GM23248 (cell line): ENCODE measurements around the gene XCL2. TPM values are rescaled to one million over a fixed set of nuclear protein-coding genes. Genes with fewer than 3 reads are reported as not detected.

Experiments
- DNase-seq: peaks from one replicate; pipeline ENCODE4 v3.0.0-alpha.2; 2015
- H2AFZ ChIP-seq: fragments of 200-600 bp; sonication (generic); 2 replicates; pipeline ENCODE4 v1.6.1; 2016; ENCODE audit warnings: antibody characterized with exemption
- H3F3A ChIP-seq: fragments of 200-600 bp; sonication (generic); 2 replicates; pipeline ENCODE4 v1.6.1; 2016; ENCODE audit warnings: mild to moderate bottlenecking, antibody characterized with exemption, mixed run types; ENCODE audit not compliant: insufficient read depth
- H3K27ac ChIP-seq: fragments of 200-600 bp; sonication (generic); 2 replicates; pipeline ENCODE4 v1.5.1; 2016; ENCODE audit warnings: mild to moderate bottlenecking
- H3K27me3 ChIP-seq: fragments of 200-600 bp; sonication (generic); replicated peaks from 2 replicates; pipeline ENCODE4 v1.6.1; 2016; ENCODE audit warnings: mild to moderate bottlenecking; ENCODE audit not compliant: insufficient read depth
- H3K36me3 ChIP-seq: fragments of 200-600 bp; sonication (generic); 2 replicates; pipeline ENCODE4 v1.6.1; 2016; ENCODE audit warnings: low read depth, mild to moderate bottlenecking
- H3K4me1 ChIP-seq: fragments of 200-600 bp; sonication (generic); 2 replicates; pipeline ENCODE4 v1.6.1; 2016; ENCODE audit warnings: mild to moderate bottlenecking; ENCODE audit not compliant: insufficient read depth
- H3K4me2 ChIP-seq: fragments of 200-600 bp; sonication (generic); one replicate; pipeline ENCODE4 v1.6.1; 2016; ENCODE audit warnings: mild to moderate bottlenecking; ENCODE audit not compliant: unreplicated experiment
- H3K4me3 ChIP-seq: fragments of 200-600 bp; sonication (generic); 2 replicates; pipeline ENCODE4 v1.5.1; 2016; ENCODE audit warnings: mild to moderate bottlenecking
- H3K79me2 ChIP-seq: fragments of 200-600 bp; sonication (generic); 2 replicates; pipeline ENCODE4 v1.6.1; 2016; ENCODE audit warnings: mild to moderate bottlenecking; ENCODE audit not compliant: insufficient read depth
- H3K9ac ChIP-seq: fragments of 200-600 bp; sonication (generic); 2 replicates; pipeline ENCODE4 v1.6.1; 2016; ENCODE audit warnings: mild to moderate bottlenecking
- H3K9me2 ChIP-seq: fragments of 200-600 bp; sonication (generic); 2 replicates; pipeline ENCODE4 v1.6.1; 2016; ENCODE audit warnings: mixed run types, mild to moderate bottlenecking, moderate library complexity; ENCODE audit not compliant: insufficient read depth
- H3K9me3 ChIP-seq: fragments of 200-600 bp; sonication (generic); one replicate; pipeline ENCODE4 v1.6.1; 2017; ENCODE audit warnings: low read depth
- H4K20me1 ChIP-seq: fragments of 200-600 bp; sonication (generic); 2 replicates; pipeline ENCODE4 v1.6.0; 2016; ENCODE audit not compliant: insufficient read depth
- EZH2 ChIP-seq: fragments of 200-600 bp; sonication (generic); IDR thresholded peaks from 2 replicates; pipeline ENCODE4 v1.6.1; 2018; ENCODE audit warnings: antibody characterized with exemption, mild to moderate bottlenecking; ENCODE audit not compliant: insufficient read depth, poor library complexity, severe bottlenecking
- EZH2phosphoT487 ChIP-seq: fragments of 200-600 bp; sonication (generic); IDR thresholded peaks from 2 replicates; pipeline ENCODE4 v1.6.1; 2018; ENCODE audit warnings: antibody characterized with exemption, moderate library complexity, mild to moderate bottlenecking, low read depth; ENCODE audit not compliant: insufficient read depth
- WGBS, 2 experiments: methylation state at CpG; one replicate each; pipeline ENCODE4 v1.1.6; 2015 to 2017; ENCODE audit warnings: low lambda C conversion rate in 2 of 2, low coverage in 1 of 2; ENCODE audit errors: missing lambda C conversion rate in 2 of 2; 5-methylcytosine and 5-hydroxymethylcytosine counted together
- in situ Hi-C: fragments of 300-500 bp; cut with MboI; formaldehyde crosslinking; loops from 2 replicates; pipeline ENCODE4 v1.15.0; 2020
- polyA plus RNA-seq: library from polyadenylated mRNA; unstranded; fragments of >200 nt; fragmentation: Nextera tagmentation; extraction: Ambion mirVana; gene quantifications from 2 replicates; pipeline ENCODE4 v1.2.1, GENCODE V29; 2016
- total RNA-seq: library from RNA; depleted of rRNA; stranded (reverse); fragments of >200 nt; shearing (Covaris generic); gene quantifications from 2 replicates; pipeline ENCODE4 v1.2.3, GENCODE V29; 2014

Gene XCL2
- total and polyA plus RNA-seq, 2 experiments from 2014 or later: not detected

DNA sequence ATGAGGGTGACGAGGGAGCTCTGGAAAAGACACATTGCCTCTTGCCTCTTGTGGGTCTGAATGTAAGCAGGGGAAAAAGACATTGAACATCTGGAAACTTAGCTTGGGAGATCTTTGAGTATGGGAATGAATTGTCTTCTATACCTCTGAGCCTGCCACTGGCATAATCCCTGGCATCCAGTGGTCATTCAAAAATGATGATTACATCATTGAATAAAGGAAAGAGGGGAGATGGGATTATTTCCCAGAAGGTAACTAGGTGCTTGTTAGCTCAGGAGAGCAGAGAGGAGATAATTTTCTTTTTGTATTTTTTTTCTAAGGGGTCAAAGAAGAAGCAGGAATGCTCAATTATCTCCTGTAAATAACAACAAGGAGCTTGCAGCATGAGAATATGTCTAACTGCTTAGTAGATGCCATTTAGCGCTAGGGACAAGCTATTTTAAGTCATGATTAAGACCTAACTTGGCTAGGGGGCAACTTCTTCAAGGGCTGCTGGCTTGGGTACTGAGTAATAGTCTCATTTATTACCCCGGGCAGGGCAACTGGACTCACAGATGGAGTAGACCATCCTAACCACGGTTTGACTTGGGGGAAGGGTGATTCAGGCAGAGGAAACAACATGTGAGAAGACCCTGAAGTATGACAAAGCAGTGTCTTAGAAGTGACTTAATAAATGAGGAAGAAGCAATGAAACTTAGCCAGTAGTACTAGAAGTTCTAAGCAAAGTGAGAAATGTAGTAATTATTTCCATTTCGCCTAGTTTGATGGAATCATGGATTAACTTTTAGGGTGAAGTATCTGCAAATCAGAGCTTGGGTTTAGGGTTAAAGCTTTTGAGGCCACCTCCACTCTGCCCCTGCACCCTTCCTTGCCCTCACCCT is 11.0 kb upstream of the XCL2 start:
- H3K27me3 ChIP-seq: no peaks in the 10 kb centered on the region
- DNase-seq: no peak
- H4K20me1 ChIP-seq: no peaks in the 10 kb centered on the region
- in situ Hi-C loops: no loop called here
- H2AFZ ChIP-seq: no peak overlapping the region
- no peak overlapping the region for H3K27ac ChIP-seq
- no peaks in the 10 kb centered on the region for H3K79me2 ChIP-seq
- H3K9me2 ChIP-seq: peaks cover 11% of the 10 kb centered on the region; the same call in 1 of the 2 replicates
- no peak overlapping the region for H3K4me3 ChIP-seq
- no peaks in the 10 kb centered on the region for H3K9me3 ChIP-seq
- 81 to 87% methylated on average over 5 of the region's 5 CpGs for WGBS, 2 experiments
- no peaks in the 10 kb centered on the region for H3K36me3 ChIP-seq
- H3F3A ChIP-seq: peaks cover 14% of the 10 kb centered on the region
- no peak overlapping the region for H3K4me2 ChIP-seq
- TF ChIP-seq EZH2phosphoT487: no peak
- H3K9ac ChIP-seq: no peak overlapping the region
- H3K4me1 ChIP-seq: peaks cover 16% of the 10 kb centered on the region

GRCh38 chr1:168553680-168554553 is 10.1 kb upstream of the XCL2 start:
- Histone ChIP-seq H3K27me3 (no peaks in the 10 kb centered on the region), H2AFZ (no peak overlapping the region), H3K4me3 (no peak overlapping the region), H3K27ac (no peak overlapping the region), H3K4me2 (no peak overlapping the region), H4K20me1 (no peaks in the 10 kb centered on the region), H3K36me3 (no peaks in the 10 kb centered on the region), H3K9me3 (no peaks in the 10 kb centered on the region), H3K9ac (no peak overlapping the region), H3K9me2 (0 out of 2 replicates have a peak, but pooled peaks cover 2% of the 10 kb centered on the region), H3K79me2 (no peaks in the 10 kb centered on the region), H3K4me1 (peaks cover 16% of the 10 kb centered on the region), H3F3A (peaks cover 14% of the 10 kb centered on the region)
- no peak for DNase-seq
- in situ Hi-C loops: no loop called here
- no peak for TF ChIP-seq EZH2
- TF ChIP-seq EZH2phosphoT487: no peak
- WGBS, 2 experiments: 75 to 79% methylated on average over 5 of the region's 5 CpGs

- Histone ChIP-seq H3K9me3 (no peaks in the 10 kb centered on the region), H3F3A (peaks cover 10% of the 10 kb centered on the region), H3K4me2 (no peak overlapping the region), H3K27me3 (no peaks in the 10 kb centered on the region; the same call in 1 of the 2 replicates), H3K36me3 (no peaks in the 10 kb centered on the region), H2AFZ (no peak overlapping the region), H3K79me2 (no peaks in the 10 kb centered on the region), H3K4me3 (no peak overlapping the region), H4K20me1 (no peaks in the 10 kb centered on the region), H3K9ac (no peak overlapping the region), H3K27ac (no peak overlapping the region), H3K9me2 (no peaks in the 10 kb centered on the region), H3K4me1 (peaks cover 11% of the 10 kb centered on the region)
- no peak for TF ChIP-seq EZH2phosphoT487
- no peak for TF ChIP-seq EZH2
- no peak for DNase-seq
- in situ Hi-C loops: no loop called here
- 85 to 86% methylated on average over 6 of the region's 6 CpGs for WGBS, 2 experiments
These were observed 9.2 kb upstream of the XCL2 start for GRCh38 chr1:168552961-168553360.

GRCh38 chr1:168551688-168552087 is 7.9 kb upstream of the XCL2 start:
- Histone ChIP-seq H2AFZ (no peak overlapping the region), H3K36me3 (no peaks in the 10 kb centered on the region), H3K4me1 (no peaks in the 10 kb centered on the region; the same call in 1 of the 2 replicates), H4K20me1 (no peaks in the 10 kb centered on the region), H3K27me3 (no peaks in the 10 kb centered on the region; the same call in 1 of the 2 replicates), H3F3A (no peaks in the 10 kb centered on the region), H3K9me3 (no peaks in the 10 kb centered on the region), H3K9me2 (no peaks in the 10 kb centered on the region), H3K4me2 (no peak overlapping the region), H3K9ac (no peak overlapping the region), H3K27ac (no peak overlapping the region), H3K4me3 (no peak overlapping the region), H3K79me2 (no peaks in the 10 kb centered on the region)
- no peak for DNase-seq
- TF ChIP-seq EZH2: no peak
- TF ChIP-seq EZH2phosphoT487: no peak
- WGBS, 2 experiments: 70 to 73% methylated on average over 4 of the region's 4 CpGs
- in situ Hi-C loops: no loop called here
